K562 (cell line): ENCODE data around the gene ITGB2. TPM values are rescaled to one million over a fixed set of nuclear protein-coding genes. Genes with fewer than 3 reads are reported as not detected.
A peak's percentile ranks its signal among the peaks of the same experiment; 100 is the strongest.

Source experiments
- ADNP ChIP-seq: fragments of 200-800 bp; sonication (Bioruptor generic); IDR thresholded peaks from 2 replicates; pipeline ENCODE4 v1.6.1; 2016; ENCODE audit warnings: missing genetic modification characterization, missing compliant biosample characterization
- C11orf30 ChIP-seq: fragments of 450-650 bp; IDR thresholded peaks from 2 replicates; pipeline ENCODE4 v1.6.1; 2016; ENCODE audit warnings: low read depth, mild to moderate bottlenecking
- CHCHD3 ChIP-seq: fragments of 250-450 bp; sonication (Bioruptor Pico); IDR thresholded peaks from 2 replicates; pipeline ENCODE4 v2.1.2; 2022; ENCODE audit warnings: mild to moderate bottlenecking
- ELF2 ChIP-seq: fragments of 250-450 bp; sonication (Bioruptor Pico); IDR thresholded peaks from 2 replicates; pipeline ENCODE4 v1.5.0; 2021; ENCODE audit warnings: mild to moderate bottlenecking
- HDGF ChIP-seq: fragments of 450-650 bp; IDR thresholded peaks from 2 replicates; pipeline ENCODE4 v1.6.1; 2016
- HMG20A ChIP-seq: fragments of 450-650 bp; formaldehyde crosslinking; conservative IDR thresholded peaks from 2 replicates; pipeline ENCODE4 v1.4.0; 2020; ENCODE audit warnings: mild to moderate bottlenecking, mixed read lengths
- POU5F1 ChIP-seq: fragments of 150-350 bp; IDR thresholded peaks from 2 replicates; pipeline ENCODE4 v1.6.1; 2014; ENCODE audit warnings: borderline replicate concordance, low read length, low read depth, mild to moderate bottlenecking; ENCODE audit not compliant: partially characterized antibody
- PPARD ChIP-seq: fragments of 250-450 bp; sonication (Bioruptor Pico); IDR thresholded peaks from 2 replicates; pipeline ENCODE4 v1.8.0; 2022; ENCODE audit warnings: inconsistent platforms, mild to moderate bottlenecking, moderate library complexity
- RB1 ChIP-seq: fragments of 450-650 bp; IDR thresholded peaks from 2 replicates; pipeline ENCODE4 v1.6.1; 2017; ENCODE audit warnings: low read depth, mild to moderate bottlenecking
- SRSF7 ChIP-seq: fragments of 200-400 bp; formaldehyde crosslinking; optimal IDR thresholded peaks from 2 replicates; pipeline ENCODE3; 2017; ENCODE audit warnings: mild to moderate bottlenecking, low read depth, low read length
- TAF7 ChIP-seq: fragments of 450-650 bp; IDR thresholded peaks from 2 replicates; pipeline ENCODE4 v1.6.1; 2016; ENCODE audit warnings: missing genetic modification characterization, missing compliant biosample characterization
- WHSC1 ChIP-seq: IDR thresholded peaks from one replicate; pipeline ENCODE4 v1.6.1; 2012; ENCODE audit warnings: low read length, control low read depth, inconsistent platforms
- ZNF316 ChIP-seq: fragments of 450-650 bp; IDR thresholded peaks from 2 replicates; pipeline ENCODE4 v1.6.1; 2016
- ZNF436 ChIP-seq: fragments of 250-450, 450-650 bp; sonication (Bioruptor Pico); formaldehyde crosslinking; IDR thresholded peaks from 2 replicates; pipeline ENCODE4 v1.7.0; 2020; ENCODE audit warnings: mild to moderate bottlenecking
- ZNF584 ChIP-seq: fragments of 200-800 bp; sonication (Bioruptor generic); IDR thresholded peaks from 2 replicates; pipeline ENCODE4 v1.6.1; 2016; ENCODE audit warnings: low read depth, mild to moderate bottlenecking, missing genetic modification characterization, missing compliant biosample characterization
- polyA plus RNA-seq, 8 experiments: library from polyadenylated mRNA; depleted of rRNA in 4 of 8; stranded (reverse) in 5 of 8; unstranded in 3 of 8; fragments of >200 nt; fragmentation: Nextera tagmentation in 2 of 8; fragmentation: Illumina TruSeq in 1 of 8; extraction: Ambion mirVana in 2 of 8; extraction: Trizol in 1 of 8; gene quantifications; 2 replicates each; pipeline versions ENCODE4 v1.2.1 to v1.2.3, GENCODE V29; 2011 to 2014; ENCODE audit warnings: inconsistent platforms in 1 of 8, missing spikeins in 1 of 8
- total RNA-seq, 7 experiments: library from RNA; depleted of rRNA in 6 of 7; stranded (reverse); fragments of >200 nt in 6 of 7; fragmentation: Illumina TruSeq in 2 of 7; extraction: Trizol in 2 of 7; gene quantifications; 2 replicates each; pipeline versions ENCODE4 v1.2.1 to v1.2.3, GENCODE V29; 2011 to 2021; ENCODE audit warnings: low replicate concordance in 1 of 7
- TF ChIP-seq, protein P1 (sequence below): sonication (generic); formaldehyde crosslinking; IDR thresholded peaks from 2 replicates; pipeline ENCODE4 v1.8.1; 2022; ENCODE audit warnings: missing genetic modification reagents
- TF ChIP-seq, protein P2 (sequence below): sonication (generic); formaldehyde crosslinking; IDR thresholded peaks from 2 replicates; pipeline ENCODE4 v1.8.0; 2023; ENCODE audit warnings: mild to moderate bottlenecking, missing genetic modification reagents
- TF ChIP-seq, protein P3 (sequence below): fragments of 150-350 bp; conservative IDR thresholded peaks from 2 replicates; pipeline ENCODE4 v1.6.1; 2014; ENCODE audit warnings: low read length
- TF ChIP-seq, protein P4 (sequence below): fragments of 450-650 bp; IDR thresholded peaks from 2 replicates; pipeline ENCODE4 v1.6.1; 2016; ENCODE audit warnings: borderline replicate concordance
- TF ChIP-seq, protein P5 (sequence below): sonication (generic); formaldehyde crosslinking; IDR thresholded peaks from 2 replicates; pipeline ENCODE4 v1.8.1; 2022; ENCODE audit warnings: missing genetic modification reagents

ITGB2 gene
- total and polyA plus RNA-seq, 9 of the 15 experiments (the other 6 are each of a cell fraction or from before 2014, with no cell fraction given): 0.07 to 1.3 (median 0.51) TPM; not detected in 2

DNA sequence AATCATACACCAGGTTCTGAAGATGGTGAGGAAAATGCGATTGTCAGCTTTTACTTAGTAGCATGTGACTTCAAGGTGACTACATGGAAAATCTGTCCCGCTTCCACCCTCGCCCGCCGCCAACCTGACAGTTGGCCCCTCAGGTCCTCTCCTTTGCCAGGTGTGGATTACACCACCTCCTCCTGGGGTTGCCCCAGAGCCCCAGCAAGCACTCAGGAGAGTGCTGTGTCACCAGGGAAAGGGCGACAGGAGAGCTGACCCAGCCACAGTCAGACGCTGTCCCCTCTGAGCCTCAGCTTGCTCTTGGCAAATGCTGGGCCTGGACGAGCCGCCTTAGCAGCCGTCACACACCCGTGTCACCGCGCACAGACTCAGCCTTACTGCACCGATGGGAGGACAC is 65.1 kb downstream of the ITGB2 start (continued):
- TF ChIP-seq, protein P1, sequence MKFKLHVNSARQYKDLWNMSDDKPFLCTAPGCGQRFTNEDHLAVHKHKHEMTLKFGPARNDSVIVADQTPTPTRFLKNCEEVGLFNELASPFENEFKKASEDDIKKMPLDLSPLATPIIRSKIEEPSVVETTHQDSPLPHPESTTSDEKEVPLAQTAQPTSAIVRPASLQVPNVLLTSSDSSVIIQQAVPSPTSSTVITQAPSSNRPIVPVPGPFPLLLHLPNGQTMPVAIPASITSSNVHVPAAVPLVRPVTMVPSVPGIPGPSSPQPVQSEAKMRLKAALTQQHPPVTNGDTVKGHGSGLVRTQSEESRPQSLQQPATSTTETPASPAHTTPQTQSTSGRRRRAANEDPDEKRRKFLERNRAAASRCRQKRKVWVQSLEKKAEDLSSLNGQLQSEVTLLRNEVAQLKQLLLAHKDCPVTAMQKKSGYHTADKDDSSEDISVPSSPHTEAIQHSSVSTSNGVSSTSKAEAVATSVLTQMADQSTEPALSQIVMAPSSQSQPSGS (CRISPR knock-in tag): no peak
- no peak for TF ChIP-seq RB1
- no peak for TF ChIP-seq ZNF436 (CRISPR knock-in tag)
- no peak for TF ChIP-seq ELF2 (CRISPR knock-in tag)
- no peak for TF ChIP-seq ADNP (tag)
- TF ChIP-seq, protein P2, sequence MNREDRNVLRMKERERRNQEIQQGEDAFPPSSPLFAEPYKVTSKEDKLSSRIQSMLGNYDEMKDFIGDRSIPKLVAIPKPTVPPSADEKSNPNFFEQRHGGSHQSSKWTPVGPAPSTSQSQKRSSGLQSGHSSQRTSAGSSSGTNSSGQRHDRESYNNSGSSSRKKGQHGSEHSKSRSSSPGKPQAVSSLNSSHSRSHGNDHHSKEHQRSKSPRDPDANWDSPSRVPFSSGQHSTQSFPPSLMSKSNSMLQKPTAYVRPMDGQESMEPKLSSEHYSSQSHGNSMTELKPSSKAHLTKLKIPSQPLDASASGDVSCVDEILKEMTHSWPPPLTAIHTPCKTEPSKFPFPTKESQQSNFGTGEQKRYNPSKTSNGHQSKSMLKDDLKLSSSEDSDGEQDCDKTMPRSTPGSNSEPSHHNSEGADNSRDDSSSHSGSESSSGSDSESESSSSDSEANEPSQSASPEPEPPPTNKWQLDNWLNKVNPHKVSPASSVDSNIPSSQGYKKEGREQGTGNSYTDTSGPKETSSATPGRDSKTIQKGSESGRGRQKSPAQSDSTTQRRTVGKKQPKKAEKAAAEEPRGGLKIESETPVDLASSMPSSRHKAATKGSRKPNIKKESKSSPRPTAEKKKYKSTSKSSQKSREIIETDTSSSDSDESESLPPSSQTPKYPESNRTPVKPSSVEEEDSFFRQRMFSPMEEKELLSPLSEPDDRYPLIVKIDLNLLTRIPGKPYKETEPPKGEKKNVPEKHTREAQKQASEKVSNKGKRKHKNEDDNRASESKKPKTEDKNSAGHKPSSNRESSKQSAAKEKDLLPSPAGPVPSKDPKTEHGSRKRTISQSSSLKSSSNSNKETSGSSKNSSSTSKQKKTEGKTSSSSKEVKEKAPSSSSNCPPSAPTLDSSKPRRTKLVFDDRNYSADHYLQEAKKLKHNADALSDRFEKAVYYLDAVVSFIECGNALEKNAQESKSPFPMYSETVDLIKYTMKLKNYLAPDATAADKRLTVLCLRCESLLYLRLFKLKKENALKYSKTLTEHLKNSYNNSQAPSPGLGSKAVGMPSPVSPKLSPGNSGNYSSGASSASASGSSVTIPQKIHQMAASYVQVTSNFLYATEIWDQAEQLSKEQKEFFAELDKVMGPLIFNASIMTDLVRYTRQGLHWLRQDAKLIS (CRISPR knock-in tag): no peak
- TF ChIP-seq HDGF: no peak
- no peak for TF ChIP-seq SRSF7
- no peak for TF ChIP-seq HMG20A
- TF ChIP-seq PPARD (CRISPR knock-in tag): no peak
- no peak for TF ChIP-seq CHCHD3
- TF ChIP-seq, protein P3, sequence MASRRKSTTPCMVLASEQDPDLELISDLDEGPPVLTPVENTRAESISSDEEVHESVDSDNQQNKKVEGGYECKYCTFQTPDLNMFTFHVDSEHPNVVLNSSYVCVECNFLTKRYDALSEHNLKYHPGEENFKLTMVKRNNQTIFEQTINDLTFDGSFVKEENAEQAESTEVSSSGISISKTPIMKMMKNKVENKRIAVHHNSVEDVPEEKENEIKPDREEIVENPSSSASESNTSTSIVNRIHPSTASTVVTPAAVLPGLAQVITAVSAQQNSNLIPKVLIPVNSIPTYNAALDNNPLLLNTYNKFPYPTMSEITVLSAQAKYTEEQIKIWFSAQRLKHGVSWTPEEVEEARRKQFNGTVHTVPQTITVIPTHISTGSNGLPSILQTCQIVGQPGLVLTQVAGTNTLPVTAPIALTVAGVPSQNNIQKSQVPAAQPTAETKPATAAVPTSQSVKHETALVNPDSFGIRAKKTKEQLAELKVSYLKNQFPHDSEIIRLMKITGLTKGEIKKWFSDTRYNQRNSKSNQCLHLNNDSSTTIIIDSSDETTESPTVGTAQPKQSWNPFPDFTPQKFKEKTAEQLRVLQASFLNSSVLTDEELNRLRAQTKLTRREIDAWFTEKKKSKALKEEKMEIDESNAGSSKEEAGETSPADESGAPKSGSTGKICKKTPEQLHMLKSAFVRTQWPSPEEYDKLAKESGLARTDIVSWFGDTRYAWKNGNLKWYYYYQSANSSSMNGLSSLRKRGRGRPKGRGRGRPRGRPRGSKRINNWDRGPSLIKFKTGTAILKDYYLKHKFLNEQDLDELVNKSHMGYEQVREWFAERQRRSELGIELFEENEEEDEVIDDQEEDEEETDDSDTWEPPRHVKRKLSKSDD: no peak
- no peak for TF ChIP-seq ZNF584 (CRISPR knock-in tag)
- no peak for TF ChIP-seq POU5F1
- TF ChIP-seq, protein P4, sequence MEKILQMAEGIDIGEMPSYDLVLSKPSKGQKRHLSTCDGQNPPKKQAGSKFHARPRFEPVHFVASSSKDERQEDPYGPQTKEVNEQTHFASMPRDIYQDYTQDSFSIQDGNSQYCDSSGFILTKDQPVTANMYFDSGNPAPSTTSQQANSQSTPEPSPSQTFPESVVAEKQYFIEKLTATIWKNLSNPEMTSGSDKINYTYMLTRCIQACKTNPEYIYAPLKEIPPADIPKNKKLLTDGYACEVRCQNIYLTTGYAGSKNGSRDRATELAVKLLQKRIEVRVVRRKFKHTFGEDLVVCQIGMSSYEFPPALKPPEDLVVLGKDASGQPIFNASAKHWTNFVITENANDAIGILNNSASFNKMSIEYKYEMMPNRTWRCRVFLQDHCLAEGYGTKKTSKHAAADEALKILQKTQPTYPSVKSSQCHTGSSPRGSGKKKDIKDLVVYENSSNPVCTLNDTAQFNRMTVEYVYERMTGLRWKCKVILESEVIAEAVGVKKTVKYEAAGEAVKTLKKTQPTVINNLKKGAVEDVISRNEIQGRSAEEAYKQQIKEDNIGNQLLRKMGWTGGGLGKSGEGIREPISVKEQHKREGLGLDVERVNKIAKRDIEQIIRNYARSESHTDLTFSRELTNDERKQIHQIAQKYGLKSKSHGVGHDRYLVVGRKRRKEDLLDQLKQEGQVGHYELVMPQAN: no peak
- peak; percentile 58; the same call in 1 of the 2 replicates for TF ChIP-seq ZNF316
- TF ChIP-seq C11orf30: peak; percentile 34; the same call in 1 of the 2 replicates
- TF ChIP-seq WHSC1: peak; percentile 92
- TF ChIP-seq, protein P5, sequence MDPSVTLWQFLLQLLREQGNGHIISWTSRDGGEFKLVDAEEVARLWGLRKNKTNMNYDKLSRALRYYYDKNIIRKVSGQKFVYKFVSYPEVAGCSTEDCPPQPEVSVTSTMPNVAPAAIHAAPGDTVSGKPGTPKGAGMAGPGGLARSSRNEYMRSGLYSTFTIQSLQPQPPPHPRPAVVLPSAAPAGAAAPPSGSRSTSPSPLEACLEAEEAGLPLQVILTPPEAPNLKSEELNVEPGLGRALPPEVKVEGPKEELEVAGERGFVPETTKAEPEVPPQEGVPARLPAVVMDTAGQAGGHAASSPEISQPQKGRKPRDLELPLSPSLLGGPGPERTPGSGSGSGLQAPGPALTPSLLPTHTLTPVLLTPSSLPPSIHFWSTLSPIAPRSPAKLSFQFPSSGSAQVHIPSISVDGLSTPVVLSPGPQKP: no peak
- no peak for TF ChIP-seq TAF7 (tag)
